Activated naive CD4-positive, alpha-beta T cell (primary cell): Measurements from ENCODE around the gene DDN.

Experiments used
- DNase-seq, 4 experiments: peaks; one replicate each; lab custom pipeline; 2025; lab: John Stamatoyannopoulos, UW

The DDN gene

GRCh38 chr12:48966177-48966895, 32.8 kb downstream of the DDN start:
- no peak for DNase-seq

GRCh38 chr12:48965298-48965838, 33.8 kb downstream of the DDN start:
- no peak for DNase-seq

GRCh38 chr12:48961801-48962200, 37.4 kb downstream of the DDN start:
- DNase-seq: no peak

GRCh38 chr12:48961331-48961730, 37.8 kb downstream of the DDN start:
- DNase-seq: no peak

- no peak for DNase-seq
Measured at GRCh38 chr12:48960834-48961233, 38.3 kb downstream of the DDN start.

GRCh38 chr12:48958049-48958388, 41.2 kb downstream of the DDN start:
- no peak for DNase-seq

GRCh38 chr12:48957141-48958048, 41.8 kb downstream of the DDN start, which contains the start of gene ARF3:
Gene ARF3, minus strand, starts transcription at chr12:48957487. Its CDS starts 16,392 bp downstream, at chr12:48941095.
- peak; percentile 47 to 88 (median 76) for DNase-seq

- DNase-seq: no peak
Measured at GRCh38 chr12:48956279-48957140, 42.7 kb downstream of the DDN start.

GRCh38 chr12:48954841-48955501, 44.2 kb downstream of the DDN start:
- DNase-seq: no peak

- no peak for DNase-seq
Measured at GRCh38 chr12:48954061-48954460, 45.1 kb downstream of the DDN start.

- DNase-seq: no peak
Measured at GRCh38 chr12:48952691-48953090, 46.5 kb downstream of the DDN start.

- DNase-seq: no peak
Measured at GRCh38 chr12:48947727-48948126, 51.4 kb downstream of the DDN start.

- DNase-seq: no peak
Measured at GRCh38 chr12:48946943-48947342, 52.2 kb downstream of the DDN start.

- no peak for DNase-seq
Measured at GRCh38 chr12:48946205-48946604, 53.0 kb downstream of the DDN start.
